Activated T-cell treated with anti-CD3 and anti-CD28 coated beads, Interleukin-2, amount 50 U/mL, for 24 hours (primary cell): Measurements from ENCODE around the gene ARRB1.
A peak's percentile ranks its signal among the peaks of the same experiment; 100 is the strongest.

Experiments
- DNase-seq: peaks from one replicate; pipeline ENCODE4 v3.0.0-alpha.2; 2020
- H3K27ac Mint-ChIP-seq: 2 replicates; pipeline ENCODE4 v1.8.0; 2020; ENCODE audit warnings: mild to moderate bottlenecking, mixed read lengths
- H3K27me3 Mint-ChIP-seq: 2 replicates; pipeline ENCODE4 v1.8.0; 2020; ENCODE audit warnings: mixed read lengths
- H3K36me3 Mint-ChIP-seq: 2 replicates; pipeline ENCODE4 v1.8.0; 2020; ENCODE audit warnings: low read depth, mixed read lengths
- H3K4me1 Mint-ChIP-seq: 2 replicates; pipeline ENCODE4 v1.8.0; 2020; ENCODE audit warnings: low read depth, mixed read lengths
- H3K4me3 Mint-ChIP-seq: 2 replicates; pipeline ENCODE4 v1.8.0; 2020; ENCODE audit warnings: mild to moderate bottlenecking, moderate library complexity, mixed read lengths
- H3K9me3 Mint-ChIP-seq: 2 replicates; pipeline ENCODE4 v1.8.0; 2020; ENCODE audit warnings: mixed read lengths

ARRB1 gene

GRCh38 chr11:75352588-75353206, 1.2 kb upstream of the ARRB1 start:
- peaks cover 51% of the 10 kb centered on the region for H3K4me1 Mint-ChIP-seq
- no peaks in the 10 kb centered on the region for H3K27me3 Mint-ChIP-seq
- DNase-seq = no peak
- no peaks in the 10 kb centered on the region for H3K9me3 Mint-ChIP-seq
- peak overlapping the region; percentile 81 for H3K4me3 Mint-ChIP-seq
- no peaks in the 10 kb centered on the region for H3K36me3 Mint-ChIP-seq
- peak overlapping the region; percentile 87 for H3K27ac Mint-ChIP-seq

- peaks cover 58% of the 10 kb centered on the region for H3K4me1 Mint-ChIP-seq
- DNase-seq = peak; percentile 71
- H3K27ac Mint-ChIP-seq = peak overlapping the region; percentile 87
- peak overlapping the region; percentile 81 for H3K4me3 Mint-ChIP-seq
- H3K9me3 Mint-ChIP-seq = no peaks in the 10 kb centered on the region
- H3K27me3 Mint-ChIP-seq = no peaks in the 10 kb centered on the region
- H3K36me3 Mint-ChIP-seq = no peaks in the 10 kb centered on the region
Observed at GRCh38 chr11:75351791-75352587, 528 bp upstream of the ARRB1 start.

DNA sequence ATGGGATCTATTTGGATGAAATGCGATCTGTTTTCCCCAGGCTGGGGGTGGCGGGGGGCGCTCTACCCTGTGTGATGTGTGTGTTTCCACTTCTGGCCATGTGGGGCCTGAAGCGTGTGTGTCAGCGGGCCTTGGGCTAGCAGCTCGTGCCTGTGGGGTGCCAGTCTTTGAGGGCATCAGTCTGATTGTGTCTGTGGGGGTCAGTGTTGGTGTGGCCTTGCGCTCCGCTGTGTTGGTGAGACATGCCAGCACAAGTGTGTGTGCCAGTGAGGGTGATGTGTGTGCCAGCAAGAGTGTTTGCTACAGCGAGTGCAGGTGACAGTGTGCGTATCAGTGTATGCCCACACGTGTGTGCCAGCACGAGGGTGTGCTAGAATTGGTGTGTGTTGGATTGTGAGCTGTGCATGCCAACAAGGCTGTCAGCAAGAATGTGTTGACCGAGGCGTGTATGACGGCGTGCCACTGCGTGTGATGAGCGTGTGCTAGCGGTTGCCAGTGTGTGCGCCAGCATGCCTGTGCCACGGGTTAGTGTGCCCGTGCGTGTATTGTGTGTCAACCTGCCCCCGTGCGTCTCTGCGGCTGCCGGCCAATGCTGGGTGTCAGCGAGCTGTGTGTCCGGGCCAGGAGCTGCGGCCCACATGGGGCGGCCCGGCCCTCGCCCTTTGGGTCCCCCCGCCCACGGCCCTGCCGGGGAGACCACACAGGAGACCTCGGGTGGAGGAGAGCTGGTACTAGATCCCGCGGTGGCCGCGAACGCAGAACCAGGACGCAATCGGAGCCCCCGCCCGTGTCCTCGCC, 519 bp downstream of the ARRB1 start:
- H3K4me3 Mint-ChIP-seq = peak overlapping the region; percentile 79
- DNase-seq = peak; percentile 68
- H3K36me3 Mint-ChIP-seq = no peaks in the 10 kb centered on the region
- H3K27me3 Mint-ChIP-seq = no peaks in the 10 kb centered on the region
- H3K9me3 Mint-ChIP-seq = no peaks in the 10 kb centered on the region
- peak overlapping the region; percentile 87 for H3K27ac Mint-ChIP-seq
- peaks cover 68% of the 10 kb centered on the region for H3K4me1 Mint-ChIP-seq

GRCh38 chr11:75350122-75350742, 1.2 kb downstream of the ARRB1 start:
- Mint-ChIP-seq H3K27me3 (no peaks in the 10 kb centered on the region), H3K9me3 (no peaks in the 10 kb centered on the region), H3K36me3 (no peaks in the 10 kb centered on the region), H3K27ac (peak overlapping the region; percentile 87), H3K4me1 (peaks cover 70% of the 10 kb centered on the region), H3K4me3 (peak overlapping the region; percentile 79)
- DNase-seq = no peak

DNA sequence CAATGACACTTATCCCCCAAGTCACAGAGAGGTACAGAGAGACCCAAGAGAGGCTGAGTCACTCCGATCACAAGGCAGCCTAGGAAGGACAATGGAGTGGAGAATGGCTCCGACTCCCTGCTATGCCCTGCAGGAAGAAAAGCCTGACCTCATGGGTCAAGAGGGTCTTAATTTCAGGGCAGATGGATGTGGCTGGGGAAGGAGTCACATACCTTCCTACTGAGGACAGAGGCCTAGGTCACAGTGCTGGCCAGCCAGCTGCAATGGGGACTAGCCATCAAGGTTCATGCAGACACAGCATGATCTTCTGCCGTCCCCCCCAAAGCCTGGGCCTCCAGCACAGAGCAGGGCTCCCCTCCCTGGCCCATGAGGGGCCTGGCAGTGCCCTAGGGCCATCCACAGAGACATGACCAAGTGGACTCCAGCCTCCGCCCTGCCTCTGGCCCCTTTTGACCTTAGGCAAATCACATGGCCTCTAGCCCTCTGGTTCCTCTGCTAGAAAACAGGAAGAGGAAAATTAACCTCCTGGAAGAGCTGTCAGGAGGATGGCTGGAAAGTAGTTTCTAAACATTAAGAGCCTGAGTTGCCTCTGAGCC, 1.8 kb downstream of the ARRB1 start:
- Mint-ChIP-seq H3K9me3 (no peaks in the 10 kb centered on the region), H3K4me1 (peaks cover 76% of the 10 kb centered on the region), H3K27ac (peak overlapping the region; percentile 79), H3K4me3 (peak overlapping the region; percentile 79), H3K36me3 (no peaks in the 10 kb centered on the region), H3K27me3 (no peaks in the 10 kb centered on the region)
- DNase-seq = no peak

DNA sequence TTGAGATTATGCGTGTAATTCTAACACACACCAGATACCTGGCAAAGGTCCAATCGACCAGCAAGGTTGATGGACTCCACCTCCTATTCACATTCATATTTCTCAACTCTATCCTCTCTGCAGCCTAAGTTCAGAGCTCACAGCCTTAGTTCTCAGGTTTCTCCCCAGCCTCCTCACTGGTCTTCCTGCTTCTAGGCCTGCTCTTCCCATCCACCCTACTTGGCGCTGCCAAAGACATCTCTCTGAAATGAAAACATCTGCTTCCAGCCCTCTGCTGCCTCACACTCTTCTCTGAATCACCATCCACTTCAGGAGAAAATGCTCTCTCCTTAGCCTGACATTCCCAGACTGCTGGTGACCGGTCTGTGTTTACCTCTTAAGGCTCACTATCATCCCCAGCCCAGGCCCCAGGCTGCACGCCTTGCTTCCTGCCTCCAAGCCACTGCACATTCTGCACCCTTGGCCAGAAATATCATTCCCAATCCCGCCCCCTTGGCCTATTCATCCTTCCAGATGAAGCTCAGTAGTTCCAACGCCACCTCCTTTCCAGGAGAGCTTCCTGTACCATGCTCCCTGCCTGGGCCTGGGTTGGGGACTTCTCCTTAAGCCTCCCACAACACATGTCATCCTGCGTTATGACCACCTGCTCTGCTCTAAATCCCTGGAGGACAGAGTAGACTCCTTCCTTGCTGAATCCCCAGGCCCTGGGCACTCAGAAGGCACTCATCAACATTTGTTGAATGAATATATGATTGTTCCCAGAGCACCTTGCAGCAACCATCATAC, 3.5 kb downstream of the ARRB1 start:
- peak overlapping the region; percentile 10 for H3K27ac Mint-ChIP-seq
- H3K9me3 Mint-ChIP-seq = no peaks in the 10 kb centered on the region
- no peaks in the 10 kb centered on the region for H3K27me3 Mint-ChIP-seq
- DNase-seq = no peak
- H3K4me1 Mint-ChIP-seq = peaks cover 88% of the 10 kb centered on the region
- H3K4me3 Mint-ChIP-seq = no peak overlapping the region
- H3K36me3 Mint-ChIP-seq = no peaks in the 10 kb centered on the region

DNA sequence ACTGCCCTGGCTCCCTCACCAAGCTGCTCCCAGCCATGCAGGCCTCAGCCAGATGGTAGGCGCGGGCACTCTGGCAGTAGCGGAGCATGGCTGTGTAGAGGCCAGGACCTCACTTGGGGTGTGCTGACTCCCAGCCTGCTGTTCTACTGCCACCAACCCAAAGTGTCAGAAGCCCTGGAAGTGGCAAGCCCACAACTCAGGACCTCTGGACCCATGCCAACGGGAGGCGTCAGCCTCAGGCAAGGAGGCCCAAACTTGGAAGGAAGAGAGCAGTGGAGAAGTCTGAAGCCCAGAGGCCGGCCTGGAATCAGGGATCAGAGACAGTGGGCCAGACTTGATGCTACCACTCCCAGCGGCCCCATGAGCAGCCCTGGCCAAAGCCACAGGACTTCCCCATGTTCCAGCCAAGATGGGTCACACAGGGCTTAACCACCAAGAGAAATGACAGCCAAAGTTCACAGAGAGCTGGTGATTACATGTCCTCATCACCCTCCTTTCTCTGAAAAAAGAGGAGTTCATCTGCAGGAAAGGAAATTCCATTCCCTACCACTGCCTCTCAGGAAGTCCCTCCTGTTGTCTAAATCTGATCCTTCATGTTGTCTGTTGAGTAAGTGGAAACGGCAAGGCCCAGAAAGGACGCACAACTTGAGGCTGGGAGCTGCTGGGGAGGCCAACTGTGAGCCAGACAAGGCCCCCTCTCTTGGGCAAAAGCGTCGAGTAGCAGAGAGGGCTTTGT, 4.4 kb downstream of the ARRB1 start:
- Mint-ChIP-seq H3K9me3 (no peaks in the 10 kb centered on the region), H3K36me3 (no peaks in the 10 kb centered on the region), H3K27me3 (no peaks in the 10 kb centered on the region), H3K27ac (peak overlapping the region; percentile 47), H3K4me1 (peaks cover 89% of the 10 kb centered on the region), H3K4me3 (no peak overlapping the region)
- DNase-seq = no peak

DNA sequence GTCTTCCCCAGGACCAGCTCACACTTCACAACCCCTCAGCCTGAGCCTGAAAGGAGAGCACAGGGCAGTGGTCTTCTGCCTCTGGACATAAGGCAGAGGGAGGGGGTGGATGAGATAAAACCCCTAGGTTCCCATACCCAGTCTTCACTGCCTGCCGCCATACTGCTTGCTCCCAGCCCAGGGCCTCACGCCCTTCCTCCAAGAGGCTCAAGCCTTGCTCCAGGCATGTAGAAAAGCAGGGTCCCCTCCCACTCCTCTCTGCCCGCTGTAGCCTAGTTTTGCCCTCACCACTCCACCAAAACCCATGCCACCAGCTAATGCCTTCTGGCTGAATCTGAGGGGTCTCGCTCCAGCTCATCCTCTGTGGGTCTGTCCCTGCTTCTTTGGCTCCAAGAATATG, 5.2 kb downstream of the ARRB1 start:
- H3K9me3 Mint-ChIP-seq = no peaks in the 10 kb centered on the region

GRCh38 chr11:75345455-75346160, 5.9 kb downstream of the ARRB1 start:
- no peak for DNase-seq
- H3K27ac Mint-ChIP-seq = peak overlapping the region; percentile 70
- H3K36me3 Mint-ChIP-seq = no peaks in the 10 kb centered on the region
- peaks cover 94% of the 10 kb centered on the region for H3K4me1 Mint-ChIP-seq
- no peaks in the 10 kb centered on the region for H3K27me3 Mint-ChIP-seq
- no peaks in the 10 kb centered on the region for H3K9me3 Mint-ChIP-seq
- no peak overlapping the region for H3K4me3 Mint-ChIP-seq

More for the DNA sequence above, 5.2 kb downstream of the ARRB1 start:
- H3K27ac Mint-ChIP-seq = peak overlapping the region; percentile 55
- H3K27me3 Mint-ChIP-seq = no peaks in the 10 kb centered on the region
- no peak overlapping the region for H3K4me3 Mint-ChIP-seq
- no peak for DNase-seq
- H3K4me1 Mint-ChIP-seq = peaks cover 93% of the 10 kb centered on the region
- no peaks in the 10 kb centered on the region for H3K36me3 Mint-ChIP-seq

DNA sequence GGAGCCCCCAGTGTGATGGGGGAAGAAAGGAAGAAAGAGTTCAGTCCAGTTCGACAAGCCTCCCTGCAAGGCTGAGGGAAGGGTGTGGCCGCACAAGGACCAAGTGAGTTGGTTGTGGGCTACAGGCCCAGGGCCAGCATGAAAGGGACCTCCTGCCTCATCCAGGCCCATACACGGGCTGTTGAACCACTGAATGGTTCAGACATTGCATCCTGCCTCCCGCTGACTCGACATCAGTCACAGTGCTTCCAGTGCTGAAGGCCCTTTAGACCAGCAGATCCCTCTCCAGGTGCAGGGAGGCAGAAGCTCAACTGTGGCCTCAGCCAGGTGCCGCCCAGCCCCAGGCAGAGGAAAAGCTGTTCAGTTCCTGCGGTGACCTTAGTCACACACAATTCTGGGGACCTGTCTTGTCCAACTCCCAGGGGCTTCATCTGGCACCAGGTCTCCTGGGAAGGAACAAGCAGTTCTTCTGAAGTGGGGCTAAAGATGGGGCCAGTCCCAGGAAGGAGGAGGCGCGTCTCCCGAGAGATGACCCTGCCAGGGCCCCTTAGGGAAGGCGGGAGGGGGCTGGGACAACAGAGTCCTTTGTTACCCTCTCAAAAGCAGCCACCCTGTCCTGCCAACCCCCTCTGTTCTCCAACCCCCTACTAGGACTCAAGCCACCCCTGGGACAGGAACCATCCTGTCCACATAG, 6.6 kb downstream of the ARRB1 start:
- Mint-ChIP-seq H3K9me3 (no peaks in the 10 kb centered on the region), H3K27ac (peak overlapping the region; percentile 70), H3K4me1 (peaks cover 94% of the 10 kb centered on the region), H3K27me3 (no peaks in the 10 kb centered on the region), H3K36me3 (no peaks in the 10 kb centered on the region), H3K4me3 (no peak overlapping the region)
- DNase-seq = no peak

DNA sequence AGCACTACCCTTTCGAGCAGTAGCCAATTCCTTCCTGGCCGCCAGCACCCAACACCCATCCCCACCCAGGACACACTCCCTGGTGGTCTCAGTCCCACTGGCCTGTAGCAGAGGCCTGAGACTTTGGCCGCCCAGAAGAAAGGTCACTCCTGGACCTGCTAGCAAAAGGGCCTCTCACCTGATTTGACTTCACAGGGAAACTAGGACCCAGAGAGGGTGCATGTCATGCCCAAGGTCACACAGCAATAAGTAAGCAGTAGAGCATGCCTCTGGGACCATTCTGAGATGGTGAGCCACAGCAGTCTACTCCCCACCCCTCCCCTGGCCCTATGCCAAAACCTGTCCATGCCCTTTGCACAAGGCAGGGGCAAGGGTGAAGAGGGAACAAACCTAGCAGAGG, 7.3 kb downstream of the ARRB1 start:
- H3K4me1 Mint-ChIP-seq = peaks cover 94% of the 10 kb centered on the region
- no peaks in the 10 kb centered on the region for H3K36me3 Mint-ChIP-seq
- no peaks in the 10 kb centered on the region for H3K9me3 Mint-ChIP-seq
- no peak for DNase-seq
- no peak overlapping the region for H3K27ac Mint-ChIP-seq
- H3K27me3 Mint-ChIP-seq = no peaks in the 10 kb centered on the region
- no peak overlapping the region for H3K4me3 Mint-ChIP-seq
